Thoracic aorta (tissue), 2 donors: ENCODE measurements around the gene CBX6. TPM values are rescaled to one million over a fixed set of nuclear protein-coding genes. Genes with fewer than 3 reads are reported as not detected.
"Not testable (repeated sequence)": the region's sequence is repeated elsewhere in the genome, so short reads cannot be mapped to it uniquely, and the experiment has no call there.

ENCODE experiments used
- ATAC-seq: fragments of 150-250 bp; one replicate; pipeline ENCODE4 v1.8.0; 2017; ENCODE audit warnings: low read depth; ENCODE audit not compliant: insufficient number of reproducible peaks, low FRiP score
- DNase-seq: peaks from one replicate; pipeline ENCODE4 v3.0.0-alpha.2; 2020; ENCODE audit warnings: low spot score
- H3K27ac ChIP-seq, 2 donors: fragments of 200-600 bp; sonication (generic); 1 replicate in 1 of 2; 2 replicates in 1 of 2; pipeline ENCODE4 v1.5.1; 2016; ENCODE audit warnings: mild to moderate bottlenecking in 2 of 2, moderate library complexity in 2 of 2
- H3K27me3 ChIP-seq: fragments of 200-600 bp; sonication (generic); replicated peaks from 2 replicates; pipeline ENCODE4 v1.6.0; 2016; ENCODE audit warnings: mild to moderate bottlenecking; ENCODE audit not compliant: insufficient read depth
- H3K36me3 ChIP-seq: fragments of 200-600 bp; sonication (generic); one replicate; pipeline ENCODE4 v1.5.1; 2016
- H3K4me1 ChIP-seq, 2 donors: fragments of 200-600 bp; sonication (generic); 1 replicate in 1 of 2; 2 replicates in 1 of 2; pipeline versions ENCODE4 v1.5.1 to v1.6.0; 2016; ENCODE audit warnings: low read depth in 2 of 2, mild to moderate bottlenecking in 1 of 2; ENCODE audit not compliant: control insufficient read depth in 1 of 2
- H3K4me3 ChIP-seq: fragments of 200-600 bp; sonication (generic); 2 replicates; pipeline ENCODE4 v1.5.1; 2016; ENCODE audit warnings: mild to moderate bottlenecking
- H3K9me3 ChIP-seq: fragments of 200-600 bp; sonication (generic); 2 replicates; pipeline ENCODE4 v1.5.1; 2016
- total RNA-seq, 2 donors: library from RNA; depleted of rRNA; stranded (reverse); fragments of >200 nt; gene quantifications; one replicate each; pipeline versions ENCODE4 v1.1.0 to v1.2.3, GENCODE V29; 2016
- TF ChIP-seq, protein P1 (sequence below): fragments of 200-600 bp; sonication (generic); IDR thresholded peaks from one replicate; pipeline ENCODE4 v1.5.1; 2019; ENCODE audit warnings: antibody characterized with exemption

CBX6 gene
- total RNA-seq, 2 donors from 2014 or later = 80.1 to 111 TPM

DNA sequence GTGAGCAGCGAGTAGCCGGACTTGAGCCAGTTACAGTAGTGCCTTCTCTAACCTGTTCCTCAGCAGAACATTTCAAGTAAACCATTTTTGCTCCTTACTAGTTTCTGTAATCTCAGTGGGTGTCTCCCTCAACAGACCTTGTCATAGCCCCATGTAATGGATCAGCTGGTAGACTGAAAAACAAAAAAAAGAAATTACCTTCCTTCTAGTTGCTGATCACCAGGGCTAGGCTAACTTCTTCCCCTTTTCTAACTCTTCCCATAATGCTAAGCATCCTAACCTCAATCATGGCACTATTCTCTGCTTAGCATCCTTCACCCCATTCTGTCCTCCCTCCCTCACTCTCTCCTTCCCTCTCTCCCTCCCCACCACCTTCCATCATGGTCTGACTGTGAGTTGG is 35.8 kb upstream of the CBX6 start:
- Histone ChIP-seq H3K4me1 (no peaks in the 10 kb centered on the region), H3K27ac (no peak overlapping the region), H3K4me3 (no peak overlapping the region), H3K9me3 (no peaks in the 10 kb centered on the region), H3K27me3 (no peaks in the 10 kb centered on the region), H3K36me3 (no peaks in the 10 kb centered on the region)
- no peak for ATAC-seq
- DNase-seq = no peak
- TF ChIP-seq, protein P1, sequence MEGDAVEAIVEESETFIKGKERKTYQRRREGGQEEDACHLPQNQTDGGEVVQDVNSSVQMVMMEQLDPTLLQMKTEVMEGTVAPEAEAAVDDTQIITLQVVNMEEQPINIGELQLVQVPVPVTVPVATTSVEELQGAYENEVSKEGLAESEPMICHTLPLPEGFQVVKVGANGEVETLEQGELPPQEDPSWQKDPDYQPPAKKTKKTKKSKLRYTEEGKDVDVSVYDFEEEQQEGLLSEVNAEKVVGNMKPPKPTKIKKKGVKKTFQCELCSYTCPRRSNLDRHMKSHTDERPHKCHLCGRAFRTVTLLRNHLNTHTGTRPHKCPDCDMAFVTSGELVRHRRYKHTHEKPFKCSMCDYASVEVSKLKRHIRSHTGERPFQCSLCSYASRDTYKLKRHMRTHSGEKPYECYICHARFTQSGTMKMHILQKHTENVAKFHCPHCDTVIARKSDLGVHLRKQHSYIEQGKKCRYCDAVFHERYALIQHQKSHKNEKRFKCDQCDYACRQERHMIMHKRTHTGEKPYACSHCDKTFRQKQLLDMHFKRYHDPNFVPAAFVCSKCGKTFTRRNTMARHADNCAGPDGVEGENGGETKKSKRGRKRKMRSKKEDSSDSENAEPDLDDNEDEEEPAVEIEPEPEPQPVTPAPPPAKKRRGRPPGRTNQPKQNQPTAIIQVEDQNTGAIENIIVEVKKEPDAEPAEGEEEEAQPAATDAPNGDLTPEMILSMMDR = no peak

DNA sequence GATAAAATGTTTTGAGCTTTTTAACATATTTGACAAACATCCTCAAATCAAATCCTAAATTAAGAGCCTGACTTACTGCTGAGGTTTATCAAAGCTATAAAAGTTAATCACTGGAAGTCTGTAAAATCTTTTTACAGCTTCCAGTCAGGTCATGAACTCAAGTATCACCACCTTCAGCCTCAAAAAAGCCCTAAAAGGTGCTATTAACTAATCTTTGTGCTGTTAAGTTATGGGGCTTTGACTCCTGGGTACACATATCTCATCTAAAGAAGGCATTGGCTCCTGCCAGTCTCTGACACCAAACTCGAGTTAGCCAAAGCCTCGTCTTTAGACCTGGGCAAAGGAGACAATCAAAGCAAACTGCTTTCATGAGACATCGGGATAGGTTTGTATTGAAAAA is 34.0 kb upstream of the CBX6 start:
- H3K27ac ChIP-seq = no peak overlapping the region
- no peaks in the 10 kb centered on the region for H3K27me3 ChIP-seq
- no peaks in the 10 kb centered on the region for H3K36me3 ChIP-seq
- H3K9me3 ChIP-seq = no peaks in the 10 kb centered on the region
- ATAC-seq (no peak), DNase-seq (no peak)
- H3K4me1 ChIP-seq = no peaks in the 10 kb centered on the region
- no peak overlapping the region for H3K4me3 ChIP-seq
- TF ChIP-seq, protein P1 = no peak

DNA sequence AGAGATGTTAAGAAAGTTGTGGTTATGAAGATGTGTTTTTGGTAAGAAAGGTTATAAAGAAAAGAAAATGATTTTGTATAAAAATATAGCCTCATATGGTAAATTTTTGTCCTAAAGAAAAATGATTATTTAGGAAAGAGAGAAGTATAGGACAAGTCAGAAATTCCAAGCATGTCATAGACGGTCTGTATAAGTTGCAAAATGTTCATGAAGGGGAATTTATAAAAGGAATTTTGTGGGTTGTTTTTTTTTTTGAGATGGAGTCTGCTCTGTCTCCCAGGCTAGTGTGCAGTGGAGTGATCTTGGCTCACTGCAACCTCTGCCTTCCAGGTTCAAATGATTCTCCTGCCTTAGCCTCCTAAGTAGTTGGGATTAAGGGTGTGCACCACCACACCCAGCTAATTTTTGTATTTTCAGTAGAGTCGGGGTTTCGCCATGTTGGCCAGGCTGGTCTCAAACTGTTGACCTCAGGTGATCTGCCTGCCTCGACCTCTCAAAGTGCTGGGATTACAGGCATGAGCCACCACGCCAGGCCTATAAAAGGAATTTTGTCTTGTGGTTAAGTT is 32.1 kb upstream of the CBX6 start:
- not testable (repeated sequence) for H3K4me1 ChIP-seq, H3K4me3 ChIP-seq, H3K27me3 ChIP-seq, H3K36me3 ChIP-seq, H3K27ac ChIP-seq, H3K9me3 ChIP-seq, ATAC-seq, DNase-seq

DNA sequence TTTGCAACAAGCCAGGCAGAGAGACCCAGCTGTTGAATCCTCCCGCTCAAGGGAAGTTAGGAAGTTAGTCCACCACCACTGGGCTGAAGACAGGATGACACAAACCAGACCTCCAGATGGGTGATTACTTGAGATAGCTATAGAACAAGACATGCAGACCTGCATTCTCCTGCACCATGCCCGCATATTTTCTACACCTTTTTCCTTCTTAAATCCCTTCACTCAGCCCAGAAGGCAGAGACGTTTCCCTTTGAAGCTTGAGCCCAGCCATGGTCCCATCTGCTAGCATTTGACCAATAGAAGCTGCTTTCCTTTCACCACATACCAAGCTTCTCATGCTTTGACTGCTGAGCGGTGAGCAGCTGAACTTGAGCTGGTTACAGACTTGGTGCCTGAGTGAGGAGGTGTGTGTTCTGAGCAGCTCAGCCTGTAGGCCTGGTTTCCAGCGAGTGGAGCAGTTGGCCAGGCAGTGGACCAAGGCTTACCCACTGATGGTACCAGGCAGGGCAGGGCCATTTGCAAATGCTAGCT is 29.2 kb upstream of the CBX6 start:
- H3K4me1 ChIP-seq = no peaks in the 10 kb centered on the region
- no peaks in the 10 kb centered on the region for H3K27me3 ChIP-seq
- TF ChIP-seq, protein P1 = no peak
- H3K9me3 ChIP-seq = no peaks in the 10 kb centered on the region
- no peak overlapping the region for H3K27ac ChIP-seq
- no peaks in the 10 kb centered on the region for H3K36me3 ChIP-seq
- DNase-seq (no peak), ATAC-seq (no peak)
- no peak overlapping the region for H3K4me3 ChIP-seq

DNA sequence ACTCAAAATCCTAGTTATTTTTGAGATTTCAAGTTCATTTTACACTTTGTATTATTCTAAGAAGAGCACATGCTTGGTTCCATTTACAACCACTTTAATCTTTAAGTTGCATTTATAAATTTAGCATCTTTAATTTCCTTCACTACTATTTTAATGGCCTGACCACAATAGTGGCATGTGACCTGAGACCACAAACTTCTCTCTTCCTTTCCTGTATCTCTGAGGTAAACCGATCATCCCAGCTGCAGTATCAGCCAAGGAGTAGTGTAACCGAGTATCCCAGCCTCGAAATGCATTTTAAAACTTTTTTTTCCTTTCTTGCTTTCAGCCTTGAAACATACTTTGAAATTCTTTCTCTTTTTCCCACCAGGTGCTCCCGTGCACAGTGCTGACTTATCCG is 28.7 kb upstream of the CBX6 start:
- Histone ChIP-seq H3K4me3 (no peak overlapping the region), H3K27me3 (no peaks in the 10 kb centered on the region), H3K36me3 (no peaks in the 10 kb centered on the region), H3K9me3 (no peaks in the 10 kb centered on the region), H3K4me1 (no peaks in the 10 kb centered on the region), H3K27ac (no peak overlapping the region)
- ATAC-seq = no peak
- DNase-seq = no peak
- TF ChIP-seq, protein P1 = no peak

DNA sequence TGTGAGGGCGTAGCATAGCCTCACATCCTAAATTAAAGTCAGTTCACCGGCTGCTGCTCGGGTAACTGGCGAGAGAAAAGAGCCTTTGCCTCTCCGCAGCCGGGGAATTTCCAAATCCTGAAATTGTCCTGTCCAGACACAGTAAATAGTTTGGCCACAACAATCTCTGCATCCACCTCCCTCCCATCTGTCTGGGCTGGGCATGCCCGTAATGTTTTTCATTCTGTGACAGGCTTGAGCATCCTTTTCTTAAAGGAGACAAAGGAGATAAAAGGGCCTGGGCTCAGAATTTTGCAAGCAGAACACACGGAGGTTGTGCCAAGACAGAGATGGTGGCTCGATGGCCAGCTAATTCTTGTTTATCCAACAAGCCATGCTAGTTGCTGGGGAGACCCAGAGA is 19.2 kb upstream of the CBX6 start:
- H3K4me3 ChIP-seq = no peak overlapping the region
- H3K4me1 ChIP-seq = no peaks in the 10 kb centered on the region
- TF ChIP-seq, protein P1 = no peak
- no peak overlapping the region for H3K27ac ChIP-seq
- no peaks in the 10 kb centered on the region for H3K27me3 ChIP-seq
- DNase-seq = no peak
- no peaks in the 10 kb centered on the region for H3K9me3 ChIP-seq
- no peak for ATAC-seq
- H3K36me3 ChIP-seq = no peaks in the 10 kb centered on the region
